GM18867 (cell line): ENCODE data around the gene JAM3.
"Not testable (repeated sequence)": the region's sequence is repeated elsewhere in the genome, so short reads cannot be mapped to it uniquely, and the experiment has no call there.

Experiments
- ATAC-seq: cut with Tn5 transposase; IDR thresholded peaks from one replicate; pipeline ENCODE4 v1.9.1; 2021; ENCODE audit warnings: mild to moderate bottlenecking, moderate library complexity; ENCODE audit not compliant: unreplicated experiment

JAM3 gene

GRCh38 chr11:134098566-134099184 is 29.8 kb downstream of the JAM3 start:
- ATAC-seq: no peak

GRCh38 chr11:134100171-134100570 is 31.3 kb downstream of the JAM3 start:
- ATAC-seq: no peak

GRCh38 chr11:134101282-134101681 is 32.4 kb downstream of the JAM3 start:
- ATAC-seq: no peak

- no peak for ATAC-seq
These were observed 41.5 kb downstream of the JAM3 start for GRCh38 chr11:134110252-134110815.

GRCh38 chr11:134113787-134114186 is 44.9 kb downstream of the JAM3 start:
- not testable (repeated sequence) for ATAC-seq

GRCh38 chr11:134116210-134116609 is 47.3 kb downstream of the JAM3 start:
- no peak for ATAC-seq

GRCh38 chr11:134118006-134118405 is 49.1 kb downstream of the JAM3 start:
- no peak for ATAC-seq

- no peak for ATAC-seq
These were observed 50.2 kb downstream of the JAM3 start for GRCh38 chr11:134119094-134119493.

- no peak for ATAC-seq
These were observed 51.4 kb downstream of the JAM3 start for GRCh38 chr11:134120143-134120850.

- no peak for ATAC-seq
These were observed 52.2 kb downstream of the JAM3 start for GRCh38 chr11:134120921-134121526.

GRCh38 chr11:134124660-134125451 is 56.0 kb downstream of the JAM3 start:
- no peak for ATAC-seq

- no peak for ATAC-seq
These were observed 56.6 kb downstream of the JAM3 start for GRCh38 chr11:134125507-134125906.

- ATAC-seq: no peak
These were observed 57.4 kb downstream of the JAM3 start for GRCh38 chr11:134126217-134126822.

GRCh38 chr11:134131628-134132244 is 62.9 kb downstream of the JAM3 start:
- no peak for ATAC-seq

- ATAC-seq: no peak
These were observed 63.9 kb downstream of the JAM3 start for GRCh38 chr11:134132808-134133207.

GRCh38 chr11:134134167-134134566 is 65.3 kb downstream of the JAM3 start:
- ATAC-seq: no peak

GRCh38 chr11:134138376-134138775 is 69.5 kb downstream of the JAM3 start:
- no peak for ATAC-seq

- ATAC-seq: no peak
These were observed 70.5 kb downstream of the JAM3 start for GRCh38 chr11:134139303-134139872.

- ATAC-seq: peak; percentile 67
These were observed 71.0 kb downstream of the JAM3 start for GRCh38 chr11:134139873-134140331.
